Measurements from ENCODE around the gene RAMP1.

- no peak for TF ChIP-seq CTCF (IDR thresholded peaks at IDR 0.05; ENCODE audit: low read depth, low read length)
- TF ChIP-seq POLR2A (IDR thresholded peaks at IDR 0.05; ENCODE audit: extremely low read depth, insufficient read length): no peak
- TF ChIP-seq MYC (IDR thresholded peaks at IDR 0.05; ENCODE audit: low read depth, low read length): no peak
Measured at GRCh38 chr2:237917696-237918374, 58.4 kb downstream of the RAMP1 start.

All from NB4 (cell line).